ENCODE measurements around the gene MKI67.
"Not testable (repeated sequence)": the region's sequence is repeated elsewhere in the genome, so short reads cannot be mapped to it uniquely, and the experiment has no call there.

MKI67 gene

DNA sequence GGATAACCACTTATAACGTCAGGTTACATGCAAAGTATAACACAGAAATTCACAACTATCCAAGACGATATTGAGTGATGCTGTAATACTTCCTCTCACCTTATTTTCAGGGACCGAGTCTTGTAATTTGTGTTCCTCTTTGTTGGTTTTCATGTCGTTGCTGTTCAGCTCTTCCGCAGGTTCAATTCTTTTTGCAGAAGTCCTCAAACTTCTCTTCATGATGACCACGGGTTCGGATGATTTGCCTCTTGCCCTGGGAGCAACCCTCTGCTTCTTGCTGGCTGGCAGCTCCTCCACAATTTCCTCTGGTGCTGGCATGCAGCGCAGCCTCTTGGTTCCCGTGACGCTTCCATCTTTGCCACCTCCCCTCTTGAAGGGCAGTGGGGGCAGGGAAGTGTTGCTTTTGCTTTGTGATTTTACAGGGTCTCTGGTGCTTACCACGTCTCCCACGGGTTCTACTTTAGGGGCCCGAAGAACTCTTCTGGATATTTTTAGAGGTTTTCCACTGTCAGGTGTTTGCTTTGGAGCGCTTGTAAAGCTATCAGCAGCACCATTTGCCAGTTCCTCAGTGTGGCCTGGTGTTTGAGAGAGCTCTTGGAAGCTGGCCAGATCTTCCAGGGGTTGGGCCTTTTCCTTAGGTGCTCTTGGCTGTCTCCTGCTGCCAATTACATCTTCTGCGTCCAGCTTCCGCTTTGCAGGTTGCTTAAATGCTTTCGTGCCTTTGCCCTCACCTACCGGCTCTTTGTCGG lies 23.6 kb downstream of the MKI67 start:
- no peak for DNase-seq

DNA sequence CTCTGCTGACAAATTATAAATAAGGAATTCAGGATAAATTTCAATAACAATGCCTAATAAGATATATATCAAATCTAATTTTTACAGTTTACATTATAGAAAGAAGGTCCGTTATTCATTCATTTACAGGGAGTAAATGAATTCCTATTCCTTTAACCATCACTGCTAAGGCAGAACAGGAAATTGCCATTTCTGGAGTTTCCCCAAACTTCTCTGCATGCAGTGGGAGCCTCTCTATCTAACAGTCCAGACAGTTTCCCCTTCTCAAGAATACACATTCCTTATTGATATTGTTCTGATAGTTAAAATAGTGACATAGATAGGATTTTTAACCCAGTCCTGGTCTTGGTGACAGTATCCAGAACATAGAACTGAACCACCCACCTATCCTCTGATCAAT lies 24.3 kb downstream of the MKI67 start:
- DNase-seq = no peak

DNA sequence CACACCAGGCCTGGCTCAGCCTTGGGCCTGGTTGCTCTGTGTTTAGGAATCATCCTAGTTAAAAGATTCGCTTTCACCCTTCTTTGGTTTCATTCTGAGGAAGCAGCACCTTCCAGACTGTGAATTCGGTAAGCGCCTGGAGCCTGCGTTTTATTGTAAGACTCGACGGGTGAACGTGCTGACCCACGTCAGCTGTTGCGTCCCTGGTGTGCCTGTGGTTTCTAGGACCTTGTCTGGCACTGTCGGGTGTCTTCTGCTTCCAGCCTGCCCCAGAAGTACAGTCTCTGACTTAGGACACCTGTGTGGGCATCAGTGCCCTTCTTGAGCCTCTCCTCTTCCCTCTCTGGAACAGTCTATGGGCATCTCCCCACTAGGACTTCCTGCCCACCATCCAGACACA lies 26.3 kb downstream of the MKI67 start:
- DNase-seq = no peak

DNA sequence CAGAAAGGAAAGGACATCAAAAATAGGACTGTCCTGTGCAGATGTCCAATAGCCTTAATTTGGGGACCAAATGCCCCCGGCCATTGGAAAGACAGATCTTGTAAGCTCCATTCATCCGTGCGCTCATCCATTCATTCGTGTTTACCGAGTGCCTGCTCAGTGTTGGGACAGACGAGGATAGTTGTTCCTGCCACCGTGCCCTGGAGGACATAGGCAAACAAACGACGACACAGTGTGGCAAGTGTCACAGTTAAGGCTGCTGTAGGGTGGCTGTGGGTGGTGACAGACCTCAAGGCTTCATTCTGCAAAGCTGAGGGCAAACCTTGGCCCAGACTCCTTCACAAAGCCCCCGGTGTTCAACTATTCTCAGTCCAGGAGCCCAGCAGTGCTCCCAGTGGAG lies 27.6 kb downstream of the MKI67 start:
- no peak for DNase-seq

DNA sequence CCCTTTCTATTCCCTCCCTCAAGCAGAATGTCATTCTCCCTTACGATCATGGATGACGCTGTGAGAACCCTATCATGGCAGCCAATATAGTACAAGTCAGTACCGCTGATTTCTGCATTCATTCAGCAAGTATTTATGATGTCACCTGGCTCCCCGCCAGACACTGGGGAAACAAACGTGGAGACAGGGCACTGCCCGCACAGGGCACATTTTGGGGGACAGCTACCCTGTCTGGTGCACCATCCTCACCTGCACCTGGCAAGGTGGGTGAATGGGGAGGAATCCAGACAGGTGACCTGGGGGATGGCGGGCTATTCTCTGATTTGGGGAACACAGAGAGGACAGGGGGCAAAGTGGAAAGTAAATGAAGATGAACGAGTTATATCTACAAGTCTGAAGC lies 28.4 kb downstream of the MKI67 start:
- DNase-seq = no peak

DNA sequence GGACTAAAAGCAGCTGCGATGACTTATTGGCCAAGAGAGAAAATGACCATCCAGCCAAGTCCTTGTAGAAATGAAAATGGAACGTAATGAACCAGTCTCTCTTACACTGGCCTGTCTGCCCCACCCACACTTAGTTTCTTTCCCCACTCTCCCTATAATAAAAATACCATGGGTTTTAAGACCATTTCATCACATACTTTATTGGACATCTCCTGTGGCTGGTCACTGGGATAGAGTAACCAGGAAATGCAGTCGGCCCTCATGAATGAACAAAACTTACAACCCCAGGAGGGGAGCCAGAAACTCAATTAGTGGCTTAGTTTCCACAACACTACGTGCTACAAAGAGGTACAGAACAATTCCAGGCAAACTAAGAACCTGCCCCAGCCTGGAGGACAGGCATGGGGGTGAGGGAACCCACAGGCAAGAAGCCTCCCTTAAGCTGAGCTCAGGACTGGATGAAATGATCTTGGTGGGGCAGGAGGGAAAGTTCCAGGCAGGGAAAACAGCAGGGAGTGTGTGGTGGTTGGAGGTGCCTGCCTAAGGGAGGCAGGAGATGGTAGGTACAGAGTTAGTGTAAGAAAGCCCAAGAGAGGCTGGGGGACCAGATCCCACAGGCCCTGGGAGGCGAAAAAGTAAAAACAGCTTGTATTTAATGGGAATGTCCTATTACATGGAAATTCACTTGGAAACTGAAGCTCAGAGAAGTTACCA lies 29.6 kb downstream of the MKI67 start:
- no peak for DNase-seq

DNA sequence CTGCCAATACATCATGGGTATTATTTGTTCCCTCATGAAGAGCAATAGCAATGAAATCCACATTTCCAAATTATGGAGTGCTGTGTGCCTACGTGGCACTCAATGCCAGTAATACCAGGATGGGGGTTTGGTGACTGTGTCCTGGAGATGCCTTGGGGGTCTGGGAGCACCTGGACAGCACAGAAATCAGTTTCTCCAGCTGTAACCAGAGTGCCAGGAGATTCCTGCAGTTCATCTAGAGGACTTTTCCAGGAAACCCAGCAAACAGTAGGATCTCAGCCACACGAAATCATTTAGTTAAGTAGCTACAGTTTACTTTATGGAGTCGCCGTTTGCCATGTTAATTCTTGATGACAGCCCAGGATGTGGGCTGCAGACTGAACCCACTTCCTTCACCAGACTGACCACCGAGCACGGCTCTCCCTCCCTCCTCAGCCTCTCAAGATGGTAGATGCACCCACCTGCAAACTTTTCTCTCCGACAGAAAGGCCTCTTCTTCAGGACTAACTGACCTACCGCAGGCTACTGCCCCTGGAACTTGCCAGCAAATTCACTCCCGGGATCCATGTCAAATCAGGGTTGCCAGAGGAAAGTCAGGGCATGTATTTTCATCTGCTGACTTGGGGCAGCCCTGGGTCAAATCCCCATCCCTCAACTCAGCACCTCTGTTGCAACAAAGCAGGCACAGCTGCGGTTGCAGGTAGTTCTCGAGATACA lies 30.3 kb downstream of the MKI67 start:
- no peak for DNase-seq

DNA sequence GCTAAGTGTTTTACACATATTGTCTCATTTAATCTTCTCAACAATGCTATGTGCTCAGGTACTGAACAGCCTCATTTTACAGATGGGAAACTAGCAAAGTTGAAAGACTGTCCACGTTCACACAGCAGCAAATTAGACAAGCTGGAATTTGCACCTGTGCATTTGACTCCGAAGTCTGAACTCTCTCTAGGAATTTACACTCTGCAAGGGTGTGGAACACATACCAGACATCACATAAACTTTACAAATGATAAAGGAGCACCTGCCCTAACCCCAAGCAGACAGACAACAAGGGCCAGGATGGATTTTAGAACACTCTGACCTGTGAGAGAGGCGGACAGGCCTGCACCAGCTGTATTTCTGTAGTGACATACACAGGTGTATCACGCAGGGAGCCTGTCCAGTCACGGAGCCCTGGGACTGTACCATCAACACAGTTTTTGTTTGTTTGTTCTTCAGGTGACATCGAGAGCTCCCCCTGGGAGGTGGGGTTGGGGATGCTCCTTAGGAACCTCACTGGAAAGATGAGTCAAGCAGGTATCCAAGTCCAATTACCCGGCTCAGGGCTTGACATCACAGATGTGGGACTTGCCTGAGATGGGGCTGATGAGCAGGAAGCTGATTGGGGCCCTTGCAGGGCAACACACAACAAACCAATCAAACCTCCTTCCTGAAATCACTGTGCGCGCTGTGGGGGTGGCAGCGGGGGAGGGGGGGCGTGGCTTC lies 31.0 kb downstream of the MKI67 start:
- no peak for DNase-seq

DNA sequence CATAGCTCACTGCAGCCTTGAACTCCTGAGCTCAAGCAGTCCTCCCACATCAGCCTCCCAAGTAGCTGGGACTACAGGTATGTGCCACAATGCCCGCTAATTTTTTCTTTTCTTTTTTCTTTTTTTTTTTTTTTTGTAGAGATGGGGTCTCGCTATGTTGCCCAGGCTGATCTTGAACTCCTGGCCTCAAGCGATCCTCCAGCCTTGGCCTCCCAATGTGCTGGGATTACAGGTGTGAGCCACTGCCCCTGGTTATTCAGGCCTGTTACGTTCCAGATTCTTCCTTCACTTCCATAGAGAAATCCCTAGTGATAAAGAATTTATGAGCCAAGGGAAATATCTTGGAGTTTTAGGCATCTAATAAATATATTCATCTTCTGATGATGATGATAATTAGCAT lies 31.6 kb downstream of the MKI67 start:
- DNase-seq = not testable (repeated sequence)

DNA sequence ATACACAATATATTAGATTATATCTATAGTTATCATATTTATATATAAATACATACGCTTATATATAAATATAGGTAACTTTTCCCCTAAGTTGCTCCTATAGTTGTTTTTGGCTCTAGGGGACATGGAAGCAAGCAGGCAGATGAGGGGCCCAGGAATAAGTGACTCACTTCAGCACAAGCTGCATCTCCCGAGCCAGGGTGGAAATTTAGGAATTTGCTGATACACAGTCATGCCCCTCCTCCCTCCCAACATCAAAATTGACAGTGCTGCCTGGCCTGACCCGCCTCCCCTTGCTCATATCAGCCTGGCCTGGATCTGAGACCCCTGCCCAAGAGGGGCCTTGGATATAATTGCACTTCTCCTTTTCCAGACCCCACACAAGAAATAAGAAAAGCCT lies 33.8 kb downstream of the MKI67 start:
- DNase-seq = no peak

DNA sequence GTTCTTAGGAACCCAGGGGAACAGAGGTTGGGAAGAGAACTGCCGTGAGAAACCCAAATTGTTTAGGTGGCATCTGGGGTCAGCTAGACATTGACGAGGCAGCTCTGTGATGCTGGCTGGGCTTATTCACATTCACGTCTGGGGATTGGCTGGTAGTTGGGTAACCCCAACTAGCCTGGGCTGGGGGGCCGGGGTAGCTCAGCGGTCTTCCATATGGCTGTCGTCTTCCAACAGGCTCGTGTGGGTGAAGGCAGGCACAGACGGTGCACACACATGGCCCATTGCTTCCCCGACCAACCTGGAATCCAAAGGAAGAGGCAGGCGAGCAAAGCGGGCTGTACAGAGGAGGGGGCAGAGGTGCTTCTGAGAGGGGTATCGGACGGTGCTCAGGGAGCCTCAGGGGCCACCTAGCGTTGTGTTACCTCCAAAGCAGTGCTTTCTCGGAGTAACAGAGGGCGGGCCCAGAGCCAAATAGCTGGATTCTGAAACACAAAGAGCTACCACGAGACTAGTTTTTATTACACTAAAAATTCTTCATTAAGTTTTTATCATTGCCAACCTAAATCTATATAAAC lies 34.5 kb downstream of the MKI67 start:
- DNase-seq = no peak

DNA sequence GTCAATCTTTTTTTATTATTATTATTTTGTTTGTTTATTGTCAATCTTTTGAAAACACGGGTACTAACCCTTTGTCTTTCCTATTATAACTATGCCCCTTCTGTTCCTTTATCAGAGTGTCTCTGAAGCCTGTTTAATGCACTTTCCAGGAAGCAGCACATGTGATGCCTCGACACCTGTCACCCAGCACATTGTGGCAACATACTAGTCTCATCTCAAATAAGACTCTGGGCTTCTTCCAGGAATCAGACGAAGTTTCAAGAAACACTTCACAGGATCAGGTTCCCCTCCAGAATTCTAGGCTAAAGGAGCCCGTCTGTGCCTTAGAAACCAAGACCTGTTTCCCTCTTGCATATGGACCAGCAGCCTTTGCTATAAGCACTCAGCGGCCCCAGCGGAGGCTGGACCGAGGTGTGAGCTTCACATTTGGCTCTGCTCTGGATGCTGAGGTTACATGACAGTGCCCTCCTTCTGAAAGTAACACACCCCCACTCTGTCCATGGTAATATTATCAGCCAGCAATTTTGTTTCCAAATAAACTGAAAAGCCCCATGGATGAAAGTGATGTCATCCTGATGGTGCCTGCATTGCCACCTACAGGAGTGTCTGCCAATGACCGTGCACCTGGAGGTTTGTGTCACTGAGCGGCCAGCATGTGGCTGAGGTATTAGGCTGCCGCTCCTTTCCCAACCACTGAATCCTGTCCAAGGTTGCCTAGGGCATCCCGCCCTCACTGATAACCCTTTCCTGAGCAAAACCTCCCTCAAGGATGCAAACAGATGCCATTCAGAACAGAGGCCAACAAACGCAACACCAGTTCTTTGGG lies 38.1 kb downstream of the MKI67 start:
- no peak for DNase-seq

DNA sequence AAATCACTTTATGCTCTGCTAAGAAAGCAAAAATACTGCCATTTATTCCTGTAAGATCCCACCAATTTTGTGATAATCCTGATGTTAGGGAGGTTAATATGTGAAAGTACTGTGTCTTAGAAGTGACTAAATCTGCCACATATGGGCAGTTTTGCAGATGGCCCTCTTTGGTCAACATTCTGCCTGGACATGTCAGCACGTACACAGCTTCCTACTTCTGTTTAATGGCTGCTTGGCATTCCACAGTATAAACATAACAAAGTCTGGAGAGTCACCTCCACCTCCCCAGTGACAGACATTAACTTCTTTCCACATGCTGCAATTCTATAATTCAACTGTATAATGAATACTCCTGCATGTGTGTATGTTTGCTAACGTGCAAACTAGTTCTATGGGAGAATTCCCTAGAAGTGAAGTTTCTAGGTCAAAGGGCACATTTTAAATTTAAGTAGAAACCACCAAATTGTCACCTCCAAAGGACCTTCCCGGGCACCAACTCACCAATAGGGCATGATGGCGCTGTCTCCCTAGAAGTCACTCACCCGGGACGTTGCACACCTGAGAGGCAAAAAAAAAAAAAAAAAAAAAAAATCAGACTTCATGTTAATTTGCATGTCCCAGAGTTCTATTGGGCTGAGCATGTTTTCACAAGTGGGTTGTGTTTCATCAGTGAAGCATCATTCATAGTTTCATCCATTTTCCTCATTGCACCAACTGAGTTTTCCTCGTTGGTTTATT lies 38.9 kb downstream of the MKI67 start:
- DNase-seq = no peak

DNA sequence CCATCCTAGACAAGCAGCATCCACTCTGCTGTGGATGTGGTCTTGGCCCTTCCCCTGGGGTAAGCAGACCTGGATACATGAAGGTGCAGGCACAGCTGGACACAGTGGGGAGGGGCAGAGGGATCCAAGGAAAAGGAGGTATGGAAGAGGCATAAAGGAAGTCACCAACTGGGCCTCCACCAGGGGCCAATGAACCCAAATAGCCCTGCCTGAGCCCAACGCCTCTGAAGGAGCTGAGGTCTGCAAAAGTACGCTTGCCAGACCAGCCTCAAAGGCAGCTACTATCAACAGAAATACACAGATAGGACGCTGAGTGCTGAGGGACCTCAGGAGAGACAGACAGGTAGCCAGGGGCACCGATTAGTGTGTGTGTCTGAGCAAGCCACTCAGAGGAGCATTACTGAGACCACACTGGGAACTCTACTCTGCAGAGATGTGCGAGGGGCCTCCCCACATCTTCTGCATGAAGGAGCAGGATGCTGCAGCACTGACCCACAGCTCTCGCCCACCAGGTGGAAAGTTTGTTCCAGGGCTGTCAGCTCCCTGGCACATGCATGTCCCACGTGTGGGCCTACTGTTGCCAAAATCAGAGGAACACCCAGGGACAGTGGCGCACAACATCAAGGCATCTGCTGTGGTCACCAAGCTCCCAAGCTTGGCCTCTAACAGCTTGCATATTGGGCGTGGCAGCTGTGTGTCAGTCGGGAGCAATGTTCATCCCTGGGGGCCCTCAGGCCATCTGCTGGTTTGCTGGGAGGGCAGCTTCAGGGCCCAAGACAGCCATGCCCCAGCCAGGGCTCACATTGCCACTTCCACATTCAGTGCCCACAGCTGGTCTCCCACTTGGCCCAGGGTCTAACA lies 40.0 kb downstream of the MKI67 start:
- DNase-seq = no peak

DNA sequence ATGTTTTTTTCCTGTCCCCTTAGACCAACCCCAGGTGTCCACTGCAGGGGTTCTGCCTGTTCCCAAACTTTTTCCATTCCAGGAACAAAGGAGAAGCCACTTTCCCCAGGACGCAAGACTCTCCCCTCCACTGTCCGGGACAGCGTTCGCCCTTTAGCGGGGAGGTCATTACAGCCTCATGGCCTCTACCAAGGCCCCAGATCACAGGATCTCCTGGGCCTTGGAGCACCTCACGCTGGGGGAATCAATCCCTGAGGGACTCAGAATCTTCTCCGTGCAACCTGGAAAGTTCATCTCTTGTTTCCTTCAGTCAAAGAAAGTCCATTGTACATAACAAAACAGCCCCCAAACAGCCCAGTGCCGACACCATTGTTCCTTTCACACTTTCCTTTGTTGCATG lies 41.2 kb downstream of the MKI67 start:
- DNase-seq = no peak

DNA sequence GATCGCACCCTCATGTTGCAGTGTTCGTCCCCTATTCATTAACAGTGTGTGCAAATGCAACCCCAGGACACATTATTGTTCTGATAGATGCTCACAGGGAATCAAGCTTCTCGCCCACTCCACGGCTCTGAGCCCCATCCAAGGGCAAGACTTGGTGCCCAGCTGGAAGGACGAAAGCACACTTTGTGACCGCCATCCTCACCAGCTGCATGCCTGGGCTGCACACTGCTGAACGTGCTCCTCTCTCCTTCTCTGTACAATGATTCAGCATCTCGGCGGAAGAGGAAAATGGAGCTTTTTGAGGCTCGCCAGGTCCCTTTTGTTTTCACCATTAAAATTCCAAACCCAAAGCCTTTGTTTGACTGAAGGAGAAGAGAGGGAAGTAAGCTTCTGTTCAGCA lies 41.9 kb downstream of the MKI67 start:
- DNase-seq = no peak

DNA sequence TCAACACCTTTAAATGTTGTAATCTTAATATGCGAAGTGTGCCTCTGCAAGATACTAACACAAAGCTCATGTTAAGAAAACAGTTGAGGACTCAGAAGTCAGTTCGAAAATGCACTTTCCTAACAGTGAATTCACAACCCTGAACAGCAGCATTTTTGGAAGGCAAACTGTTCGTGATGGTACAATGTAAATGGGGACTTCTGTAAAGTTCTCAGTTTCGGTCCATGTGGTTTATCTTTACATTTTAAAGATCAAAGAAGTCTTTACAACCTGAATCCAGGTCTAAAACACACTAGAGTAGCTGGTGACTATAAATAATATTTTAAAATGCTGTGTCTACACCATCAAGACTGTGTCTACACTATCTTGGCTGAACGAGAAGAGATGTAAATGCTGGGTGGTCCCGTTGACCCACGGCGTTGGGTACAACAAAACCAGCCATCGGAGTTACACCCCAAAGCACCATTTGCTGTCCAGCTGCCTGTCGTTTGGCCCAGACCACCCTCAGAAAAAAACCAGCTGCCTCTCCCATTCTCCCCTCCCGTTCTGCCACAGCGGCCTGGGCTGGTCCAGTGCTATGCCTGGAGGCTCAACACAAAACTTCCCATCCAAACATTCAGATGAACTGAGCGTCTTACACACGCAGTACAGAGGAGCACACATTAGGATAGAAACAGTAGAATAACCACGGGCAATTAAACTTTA lies 42.9 kb downstream of the MKI67 start:
- no peak for DNase-seq

DNA sequence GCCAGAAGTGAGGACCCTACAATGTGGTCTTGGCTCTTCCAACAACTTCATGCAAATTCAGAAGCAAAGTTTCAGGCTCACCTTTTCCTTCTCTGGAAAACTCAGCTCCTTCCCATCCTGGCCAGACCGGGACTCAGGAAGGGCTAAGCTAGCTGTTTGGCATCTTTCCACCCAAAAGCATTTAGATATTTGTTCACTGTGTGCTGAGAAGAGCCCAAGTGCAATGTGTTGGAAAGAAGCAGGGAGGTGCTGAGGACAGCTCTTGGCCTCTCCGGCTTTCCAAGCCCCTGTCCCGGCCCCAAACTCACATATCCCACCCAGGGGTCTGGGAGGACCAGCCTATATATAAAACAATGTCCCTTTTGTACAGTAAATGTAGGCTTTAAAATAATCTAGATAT lies 44.5 kb downstream of the MKI67 start:
- no peak for DNase-seq

DNA sequence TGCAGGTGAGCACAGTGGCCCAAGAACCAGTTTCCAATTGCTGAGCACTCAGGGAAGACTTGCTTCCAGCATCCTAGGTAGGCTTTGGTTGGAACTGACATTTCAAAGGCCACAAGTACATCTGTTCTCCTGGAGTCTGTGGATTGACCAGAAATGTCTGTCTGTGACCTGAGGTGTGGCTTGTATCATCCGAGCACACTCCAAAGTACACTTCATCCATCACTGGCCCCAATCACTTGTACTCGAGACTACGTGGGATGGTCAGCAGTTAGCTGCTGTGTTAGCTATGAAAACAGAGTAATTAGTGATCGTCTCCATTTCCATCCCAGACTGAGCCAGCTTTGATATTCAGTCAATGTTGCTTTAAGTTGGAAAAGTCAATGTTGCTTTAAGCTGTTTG lies 45.0 kb downstream of the MKI67 start:
- no peak for DNase-seq

DNA sequence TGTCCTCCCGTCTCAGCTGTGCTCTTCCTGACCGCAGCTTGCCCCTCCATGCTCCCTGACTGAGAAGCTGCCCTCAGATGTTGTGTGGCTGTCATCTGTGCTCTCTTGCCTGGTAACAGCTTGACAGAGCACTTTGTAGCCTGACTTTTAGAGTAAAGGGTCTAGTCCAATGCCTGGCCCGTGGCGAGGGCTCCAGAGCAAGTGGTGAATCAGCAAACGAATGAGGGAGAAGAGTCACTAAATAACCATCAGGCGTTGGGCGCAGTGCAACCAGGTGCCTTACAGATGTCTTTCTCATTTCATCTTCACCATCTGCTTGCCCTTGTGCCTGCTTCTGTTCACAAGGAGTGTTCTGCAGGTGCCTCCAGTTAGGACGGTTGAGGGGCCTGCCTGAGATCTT lies 45.6 kb downstream of the MKI67 start:
- no peak for DNase-seq

All from activated T-cell treated with anti-CD3 and anti-CD28 coated beads, Interleukin-2, amount 50 U/mL, for 1 hour (primary cell).